ENCODE results near the gene PNPLA7. TPM values are rescaled to one million over a fixed set of nuclear protein-coding genes. Genes with fewer than 3 reads are reported as not detected.

The PNPLA7 gene
- total and polyA plus RNA-seq, 2 of the 8 experiments (the other 6 are each of a cell fraction or from before 2014, with no cell fraction given), result 0.35 to 0.47 TPM

- Histone ChIP-seq H3K27me3 (replicated peaks in 1 of 4; ENCODE audit: control insufficient read depth in 3 of 4, extremely low read depth in 1 of 4, insufficient read depth in 3 of 4, low read length in 3 of 4) (peaks cover 0 to 3% (median under 1%) of the 10 kb centered on the region in 4 experiments; a peak in 2 of 7 replicates), H3K9me3 (ENCODE audit: insufficient read depth in 2 of 2, low read depth in 1 of 2, low read length in 1 of 2) (no peaks in the 10 kb centered on the region), H2AFZ (ENCODE audit: low read length) (no peak overlapping the region), H4K8ac (ENCODE audit: extremely low read depth, insufficient read depth, low read length) (no peak overlapping the region; the same call in 1 of the 2 replicates), H3K18ac (ENCODE audit: extremely low read depth, low read length) (no peak overlapping the region), H4K5ac (ENCODE audit: insufficient read length, low read depth, low read length) (no peak overlapping the region), H2BK15ac (ENCODE audit: low read length) (no peak overlapping the region), H2AK5ac (ENCODE audit: low read depth, low read length) (no peak overlapping the region), H2BK120ac (replicated peaks; ENCODE audit: low read depth, low read length) (no peak overlapping the region), H3K79me2 (ENCODE audit: control insufficient read depth in 1 of 2, insufficient read depth in 2 of 2, low read length in 2 of 2) (no peaks in the 10 kb centered on the region), H3K23me2 (ENCODE audit: low read depth, low read length) (peaks cover 6% of the 10 kb centered on the region; the same call in 1 of the 2 replicates), H3K4ac (replicated peaks; ENCODE audit: insufficient read length, low read depth, low read length) (no peak overlapping the region), H4K91ac (replicated peaks; ENCODE audit: insufficient read length, low read length) (no peak overlapping the region), H3K9ac (replicated peaks in 1 of 4; ENCODE audit: extremely low read depth in 1 of 4, low read depth in 3 of 4, low read length in 3 of 4) (no peak overlapping the region), H3K4me3 (ENCODE audit: extremely low read depth in 1 of 4, insufficient read depth in 2 of 4, low read depth in 3 of 4, low read length in 4 of 4) (no peak overlapping the region), H3K4me1 (replicated peaks in 1 of 4; ENCODE audit: control insufficient read depth in 3 of 4, insufficient read depth in 4 of 4, low read length in 3 of 4) (peaks cover 0 to 8% (median 2%) of the 10 kb centered on the region in 4 experiments; a peak in 6 of 7 replicates), H3K79me1 (ENCODE audit: low read depth, low read length) (peaks cover 7% of the 10 kb centered on the region; the same call in 1 of the 2 replicates), H3K14ac (ENCODE audit: insufficient read length) (no peak overlapping the region), H2BK12ac (ENCODE audit: low read depth, low read length) (no peak overlapping the region), H3K36me3 (ENCODE audit: control insufficient read depth in 2 of 4, insufficient read depth in 4 of 4, low read length in 3 of 4) (no peaks in the 10 kb centered on the region), H2BK5ac (ENCODE audit: low read depth, low read length) (no peak overlapping the region), H2BK20ac (ENCODE audit: low read length) (no peak overlapping the region), H3K4me2 (ENCODE audit: insufficient read depth in 1 of 2, low read depth in 2 of 2, low read length in 2 of 2) (no peak overlapping the region), H3K56ac (replicated peaks; ENCODE audit: insufficient read length, low read depth, low read length) (no peak overlapping the region), H3K27ac (ENCODE audit: low read depth, low read length) (no peak overlapping the region), H4K20me1 (replicated peaks in 1 of 2; ENCODE audit: control insufficient read depth in 1 of 2, insufficient read depth in 2 of 2, low read length in 2 of 2) (peaks cover 2 to 3% of the 10 kb centered on the region in 2 experiments), H3K23ac (ENCODE audit: insufficient read length) (no peak overlapping the region)
- ChIA-PET POLR2A (ENCODE audit: partially characterized antibody) (interaction anchor here (0.7 kb wide), 1 partner anchor 28 kb away, joined by 3 read pairs; no protein-coding TSS in a partner anchor), CTCF (ENCODE audit: partially characterized antibody) (interaction anchor here (0.6 to 1.4 kb wide), 3 partner anchors 12 to 590 kb away, joined by 3 to 5 read pairs (median 3); partner anchors contain the start of genes EXD3 and NOXA1)
- FAIRE-seq, result no peak
- 88% methylated on average over 13 of the region's 15 CpGs; no CpG with 5 or more reads in 1 of the 2 experiments for WGBS, 2 experiments (ENCODE audit: extremely low coverage in 1 of 2, insufficient coverage in 1 of 2, insufficient read length in 1 of 2, insufficient replicate concordance in 2 of 2, low coverage in 1 of 2, low lambda C conversion rate in 2 of 2, missing lambda C conversion rate in 1 of 2)
- TF ChIP-seq MAFK (IDR thresholded peaks at IDR 0.05; ENCODE audit: low read depth, low read length) (no peak), BACH1 (IDR thresholded peaks at IDR 0.05; ENCODE audit: low read length) (no peak), POU5F1 (IDR thresholded peaks at IDR 0.05; ENCODE audit: low read depth, low read length) (no peak)
- no peak for DNase-seq (ENCODE audit: low read depth in 1 of 2, low spot score in 2 of 2)
Observed at GRCh38 chr9:137410891-137411249, 139.3 kb downstream of the PNPLA7 start.

Data from H1 (cell line).